Mucosa of stomach (tissue), 1 donor: Measurements from ENCODE around the gene TTLL10.
"Not testable (repeated sequence)": the region's sequence is repeated elsewhere in the genome, so short reads cannot be mapped to it uniquely, and the experiment has no call there.

Experiments
- H3K27me3 ChIP-seq: one replicate; pipeline ENCODE4 v1.7.0; 2013; ENCODE audit warnings: mild to moderate bottlenecking, low read length; ENCODE audit not compliant: control insufficient read depth, insufficient read depth
- H3K36me3 ChIP-seq: one replicate; pipeline ENCODE4 v1.7.0; 2013; ENCODE audit warnings: low read length; ENCODE audit not compliant: control insufficient read depth, insufficient read depth
- H3K4me1 ChIP-seq: one replicate; pipeline ENCODE4 v1.7.0; 2013; ENCODE audit warnings: mild to moderate bottlenecking, low read length; ENCODE audit not compliant: control insufficient read depth, insufficient read depth
- H3K4me3 ChIP-seq: one replicate; pipeline ENCODE4 v1.7.0; 2013; ENCODE audit warnings: low read length
- H3K9ac ChIP-seq: one replicate; pipeline ENCODE4 v1.7.0; 2013; ENCODE audit warnings: mild to moderate bottlenecking, low read length, moderate library complexity
- H3K9me3 ChIP-seq: one replicate; pipeline ENCODE4 v1.7.0; 2013; ENCODE audit warnings: mild to moderate bottlenecking, low read length, moderate library complexity; ENCODE audit not compliant: control insufficient read depth
- donor health status: Pancreatic carcinoma.

Gene TTLL10

DNA sequence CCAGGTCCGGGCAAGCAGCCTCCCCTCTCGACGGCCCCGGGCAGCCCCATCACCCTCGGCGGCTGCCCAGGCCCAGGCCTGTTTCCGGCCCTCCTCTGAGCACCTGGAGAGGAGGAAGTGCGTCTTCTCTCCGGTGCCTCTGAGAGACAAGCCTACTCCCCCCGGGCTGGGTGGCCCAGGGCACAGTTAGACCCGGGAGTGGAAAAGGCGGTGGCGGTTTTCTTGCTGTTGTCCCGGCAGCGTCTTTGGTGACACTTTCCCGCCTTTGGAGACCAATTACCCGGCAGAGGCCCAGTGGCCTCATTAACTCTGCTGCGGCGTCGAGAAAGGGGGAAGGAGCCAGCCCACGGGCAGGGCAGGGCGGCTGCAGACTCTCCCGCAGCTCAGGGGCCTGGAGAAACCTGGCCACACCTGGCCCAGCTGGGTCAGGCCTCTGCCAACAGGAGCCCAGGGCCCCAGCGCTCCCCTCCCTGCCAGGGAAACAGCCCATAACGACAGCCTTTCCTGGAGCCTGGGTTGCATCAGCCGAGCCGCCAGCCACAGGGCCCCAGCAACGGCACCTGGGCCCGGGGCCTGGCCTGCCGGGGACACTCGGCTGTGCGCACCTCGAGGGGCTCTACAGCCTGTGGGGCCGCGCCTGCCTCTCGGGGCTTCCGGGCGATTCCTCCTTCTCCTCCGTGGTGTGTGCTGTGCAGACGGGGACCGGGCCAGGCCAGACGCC, 29.4 kb upstream of the TTLL10 start:
- Histone ChIP-seq H3K36me3 (no peaks in the 10 kb centered on the region), H3K9ac (peak overlapping the region; percentile 86), H3K4me1 (peaks cover 57% of the 10 kb centered on the region), H3K4me3 (no peak overlapping the region), H3K27me3 (no peaks in the 10 kb centered on the region), H3K9me3 (no peaks in the 10 kb centered on the region)

DNA sequence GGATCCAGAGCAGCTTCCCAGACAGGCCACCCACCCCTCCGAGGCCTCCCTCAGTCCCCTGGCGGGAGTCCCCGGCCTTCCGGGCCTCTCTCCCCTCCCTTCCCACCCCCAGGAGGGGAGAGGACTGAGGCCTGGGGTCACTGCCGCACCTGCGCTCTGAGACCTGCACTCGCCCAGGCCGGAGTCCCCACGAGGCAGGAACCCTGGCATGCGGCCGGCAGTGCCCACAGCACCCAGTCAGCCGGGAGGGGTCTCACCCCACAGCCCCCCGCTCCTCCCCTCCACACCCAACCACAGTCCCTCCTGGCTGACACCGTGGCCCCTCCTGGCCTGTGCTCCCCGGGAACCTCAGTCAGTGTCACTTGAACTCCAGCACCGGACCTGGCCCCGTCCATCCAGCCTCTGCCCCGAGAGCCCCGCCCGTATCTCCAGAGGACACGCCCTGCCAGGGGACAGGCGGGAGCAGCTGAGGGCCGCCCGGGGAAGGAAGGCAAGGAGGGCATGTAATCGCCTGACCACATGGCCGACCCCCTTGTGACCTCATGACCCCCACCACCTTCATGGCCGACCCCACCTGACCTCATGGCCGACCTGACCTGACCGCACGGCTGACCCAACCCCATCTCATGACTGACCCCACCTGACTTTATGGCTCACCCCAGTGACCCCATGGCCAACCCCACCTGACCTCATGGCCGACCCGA, 28.7 kb upstream of the TTLL10 start:
- peaks cover 65% of the 10 kb centered on the region for H3K4me1 ChIP-seq
- no peaks in the 10 kb centered on the region for H3K36me3 ChIP-seq
- H3K27me3 ChIP-seq = no peaks in the 10 kb centered on the region
- peak overlapping the region; percentile 86 for H3K9ac ChIP-seq
- no peak overlapping the region for H3K4me3 ChIP-seq
- no peaks in the 10 kb centered on the region for H3K9me3 ChIP-seq

DNA sequence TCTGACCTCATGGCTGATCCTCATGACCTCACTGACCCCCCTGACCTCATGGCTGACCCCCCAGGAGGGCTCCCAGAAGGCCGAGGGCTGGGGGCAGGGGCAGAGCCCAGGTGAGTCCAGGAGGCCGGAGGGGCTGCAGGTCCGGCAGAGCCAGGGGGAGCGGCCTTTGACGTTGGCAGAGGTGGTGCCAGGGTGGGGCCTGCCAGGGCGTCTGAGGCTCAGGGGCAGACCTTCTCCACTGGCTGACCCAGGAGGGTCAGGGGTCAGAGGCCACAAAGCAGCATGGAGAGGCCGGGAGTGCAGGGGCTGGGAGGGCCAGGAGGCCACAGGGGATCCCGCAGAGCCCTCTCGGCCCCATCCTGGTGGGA, 28.1 kb upstream of the TTLL10 start:
- Histone ChIP-seq H3K27me3 (no peaks in the 10 kb centered on the region), H3K9me3 (no peaks in the 10 kb centered on the region), H3K4me3 (no peak overlapping the region), H3K36me3 (no peaks in the 10 kb centered on the region), H3K9ac (peak overlapping the region; percentile 86), H3K4me1 (peaks cover 68% of the 10 kb centered on the region)

DNA sequence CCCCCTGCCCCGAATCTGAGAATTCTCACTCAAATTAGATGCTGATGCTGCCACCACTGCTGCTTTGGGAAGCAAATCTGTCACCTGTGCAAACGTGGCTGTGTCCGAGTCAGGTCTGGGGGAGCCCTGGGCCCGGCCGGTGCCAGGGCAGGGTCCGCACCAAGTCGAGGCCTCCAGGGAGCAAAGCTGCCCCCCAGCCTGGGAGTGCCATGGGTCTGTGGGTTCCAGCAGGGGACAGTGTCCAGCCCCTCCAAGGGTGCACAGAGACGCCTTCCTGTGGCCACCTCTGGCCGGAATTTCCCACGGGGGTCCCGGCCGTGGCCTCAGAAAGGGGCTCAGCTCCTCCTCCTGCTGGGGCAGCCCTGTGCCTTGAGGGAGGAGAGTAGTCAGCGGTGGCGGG, 27.7 kb upstream of the TTLL10 start:
- Histone ChIP-seq H3K9ac (no peak overlapping the region), H3K36me3 (no peaks in the 10 kb centered on the region), H3K9me3 (no peaks in the 10 kb centered on the region), H3K4me1 (peaks cover 70% of the 10 kb centered on the region), H3K4me3 (no peak overlapping the region), H3K27me3 (no peaks in the 10 kb centered on the region)

DNA sequence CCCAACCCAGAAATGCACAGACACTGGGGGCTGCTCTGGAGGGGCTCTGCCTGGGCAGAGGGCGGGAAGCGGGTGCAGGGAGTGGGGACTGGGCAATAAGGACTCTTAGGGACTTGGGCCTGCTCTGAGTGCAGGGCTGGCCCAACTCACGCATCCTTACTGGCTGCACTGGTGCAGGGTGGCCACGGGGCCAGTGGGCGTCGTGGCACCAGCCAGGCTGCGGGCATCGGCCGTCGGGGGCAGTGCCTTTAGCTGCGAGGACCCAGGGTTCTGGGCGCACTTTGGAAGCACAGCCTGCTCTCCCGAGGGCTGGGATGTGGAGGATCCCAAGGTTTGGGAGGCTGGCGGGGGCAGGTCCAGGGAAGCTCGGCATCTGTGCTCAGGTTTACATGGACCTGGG, 27.1 kb upstream of the TTLL10 start:
- Histone ChIP-seq H3K9ac (no peak overlapping the region), H3K4me3 (no peak overlapping the region), H3K9me3 (no peaks in the 10 kb centered on the region), H3K4me1 (peaks cover 75% of the 10 kb centered on the region), H3K27me3 (no peaks in the 10 kb centered on the region), H3K36me3 (no peaks in the 10 kb centered on the region)

DNA sequence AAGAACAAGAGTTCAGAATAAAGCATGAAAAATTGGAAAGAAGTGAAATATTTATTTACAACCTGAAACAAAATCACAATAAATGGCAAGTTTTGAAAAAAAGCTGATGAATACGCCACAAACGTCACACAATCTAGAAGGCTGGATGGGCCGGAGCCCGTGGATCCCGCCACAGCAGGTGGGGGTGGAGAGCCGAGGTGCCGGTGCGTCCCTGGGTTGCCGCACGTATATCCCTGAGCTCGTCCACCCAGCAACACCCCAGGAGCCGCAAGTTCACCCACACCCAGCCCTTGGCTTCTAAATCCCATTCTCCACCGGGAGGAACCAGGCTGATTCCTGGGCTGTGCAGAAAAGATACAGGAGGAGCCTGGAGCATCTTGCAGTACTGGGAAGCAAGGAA, 25.6 kb upstream of the TTLL10 start:
- Histone ChIP-seq H3K4me1 (peaks cover 63% of the 10 kb centered on the region), H3K27me3 (no peaks in the 10 kb centered on the region), H3K9ac (no peak overlapping the region), H3K36me3 (no peaks in the 10 kb centered on the region), H3K9me3 (no peaks in the 10 kb centered on the region), H3K4me3 (no peak overlapping the region)

DNA sequence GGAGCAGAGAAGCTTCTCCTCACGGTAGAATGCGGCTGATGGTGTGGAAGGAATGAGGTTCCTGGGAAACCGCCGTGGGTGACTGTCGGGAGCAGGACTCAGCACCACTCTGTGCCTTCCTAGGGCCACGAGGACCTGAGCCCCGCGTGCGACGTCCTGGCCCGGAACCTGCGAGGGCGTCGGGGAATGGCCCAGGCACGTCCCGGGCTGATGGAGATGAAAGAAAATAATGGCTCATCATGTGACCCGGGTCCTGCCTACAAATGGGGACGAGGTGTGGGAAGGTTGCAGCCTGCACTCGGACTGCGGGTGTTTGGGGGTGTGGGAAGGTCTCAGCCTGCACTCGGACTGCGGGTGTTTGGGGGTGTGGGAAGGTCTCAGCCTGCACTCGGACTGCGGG, 25.1 kb upstream of the TTLL10 start:
- H3K36me3 ChIP-seq = no peaks in the 10 kb centered on the region
- H3K9me3 ChIP-seq = no peaks in the 10 kb centered on the region
- H3K9ac ChIP-seq = no peak overlapping the region
- no peak overlapping the region for H3K4me3 ChIP-seq
- peaks cover 58% of the 10 kb centered on the region for H3K4me1 ChIP-seq
- no peaks in the 10 kb centered on the region for H3K27me3 ChIP-seq

DNA sequence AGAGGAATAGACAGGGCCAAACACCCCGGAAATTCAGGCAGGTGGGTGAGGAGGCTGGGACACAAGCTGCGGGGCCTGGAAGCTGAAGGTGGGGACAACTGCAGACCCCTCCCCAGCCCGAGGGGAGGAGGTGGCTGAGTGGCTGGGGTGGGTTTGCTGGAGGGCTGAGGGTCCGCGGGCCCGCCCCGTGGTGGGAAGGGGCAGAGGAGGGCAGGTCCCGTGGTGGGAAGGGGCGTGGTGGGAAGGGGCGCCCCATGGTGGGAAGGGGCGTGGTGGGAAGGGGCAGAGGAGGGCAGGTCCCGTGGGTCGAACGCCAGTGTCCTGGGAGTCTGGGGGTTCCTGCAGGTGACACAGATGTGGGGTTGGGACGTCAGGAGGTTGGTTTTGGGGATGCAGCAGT, 24.3 kb upstream of the TTLL10 start:
- Histone ChIP-seq H3K4me3 (no peak overlapping the region), H3K36me3 (no peaks in the 10 kb centered on the region), H3K9ac (peak overlapping the region; percentile 36), H3K27me3 (no peaks in the 10 kb centered on the region), H3K4me1 (peaks cover 49% of the 10 kb centered on the region), H3K9me3 (no peaks in the 10 kb centered on the region)

DNA sequence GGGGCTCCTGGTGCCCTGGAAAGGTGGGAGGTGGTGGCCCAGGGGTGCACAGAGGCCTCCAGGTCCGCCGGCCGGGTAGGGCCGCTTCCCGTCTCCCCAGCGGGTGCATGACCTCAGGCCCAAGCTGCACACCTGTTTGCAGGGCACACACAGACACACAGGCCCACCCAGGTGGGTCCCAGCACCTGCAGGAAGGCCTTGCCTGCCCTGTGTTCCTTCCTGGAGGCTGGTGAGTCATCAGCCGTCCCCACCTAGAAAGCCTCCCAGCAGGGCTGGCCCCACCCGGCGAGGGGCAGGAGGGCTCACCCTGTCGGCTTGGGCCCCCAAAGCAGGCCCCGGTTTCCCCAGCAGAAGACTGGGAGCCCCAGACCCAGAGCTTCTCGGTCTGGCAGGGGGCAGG, 23.6 kb upstream of the TTLL10 start:
- no peaks in the 10 kb centered on the region for H3K9me3 ChIP-seq
- peak overlapping the region; percentile 36 for H3K9ac ChIP-seq
- H3K36me3 ChIP-seq = no peaks in the 10 kb centered on the region
- no peak overlapping the region for H3K4me3 ChIP-seq
- H3K4me1 ChIP-seq = peaks cover 43% of the 10 kb centered on the region
- no peaks in the 10 kb centered on the region for H3K27me3 ChIP-seq

DNA sequence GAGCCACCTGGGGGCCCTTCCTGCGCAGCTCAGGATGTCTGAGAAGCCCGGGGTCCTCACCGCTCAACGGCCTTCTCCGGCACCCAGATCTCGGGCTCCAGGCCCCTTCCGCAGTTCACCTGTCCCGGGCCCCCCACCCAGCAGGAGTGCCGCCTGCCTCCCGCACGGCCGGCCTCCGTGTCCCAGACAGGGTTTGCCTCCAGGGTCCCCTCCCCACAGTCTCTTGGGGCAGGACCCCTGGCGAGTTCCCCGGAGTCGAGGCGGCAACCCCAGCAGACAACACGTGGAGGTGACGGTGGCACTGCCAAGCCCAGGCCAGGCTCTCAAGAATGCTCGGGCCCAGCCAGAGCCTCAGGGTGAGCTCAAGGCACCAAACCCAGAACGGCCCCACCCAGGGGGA, 22.4 kb upstream of the TTLL10 start:
- H3K4me1 ChIP-seq = peaks cover 34% of the 10 kb centered on the region
- no peak overlapping the region for H3K9ac ChIP-seq
- no peaks in the 10 kb centered on the region for H3K9me3 ChIP-seq
- H3K27me3 ChIP-seq = no peaks in the 10 kb centered on the region
- no peak overlapping the region for H3K4me3 ChIP-seq
- H3K36me3 ChIP-seq = no peaks in the 10 kb centered on the region

DNA sequence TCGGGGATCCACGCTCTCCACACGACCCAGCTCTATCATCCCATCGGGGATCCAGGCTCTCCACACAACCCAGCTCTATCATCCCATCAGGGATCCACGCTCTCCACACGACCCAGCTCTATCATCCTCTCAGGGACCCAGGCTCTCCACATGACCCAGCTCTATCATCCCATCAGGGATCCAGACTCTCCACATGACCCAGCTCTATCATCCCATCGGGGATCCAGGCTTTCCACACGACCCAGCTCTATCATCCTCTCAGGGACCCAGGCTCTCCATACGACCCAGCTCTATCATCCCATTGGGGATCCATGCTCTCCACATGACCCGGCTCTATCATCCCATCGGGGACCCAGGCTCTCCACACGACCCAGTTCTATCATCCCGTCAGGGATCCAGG, 21.2 kb upstream of the TTLL10 start:
- not testable (repeated sequence) for H3K9ac ChIP-seq, H3K4me3 ChIP-seq, H3K27me3 ChIP-seq, H3K36me3 ChIP-seq, H3K9me3 ChIP-seq
- peaks cover 39% of the 10 kb centered on the region for H3K4me1 ChIP-seq

DNA sequence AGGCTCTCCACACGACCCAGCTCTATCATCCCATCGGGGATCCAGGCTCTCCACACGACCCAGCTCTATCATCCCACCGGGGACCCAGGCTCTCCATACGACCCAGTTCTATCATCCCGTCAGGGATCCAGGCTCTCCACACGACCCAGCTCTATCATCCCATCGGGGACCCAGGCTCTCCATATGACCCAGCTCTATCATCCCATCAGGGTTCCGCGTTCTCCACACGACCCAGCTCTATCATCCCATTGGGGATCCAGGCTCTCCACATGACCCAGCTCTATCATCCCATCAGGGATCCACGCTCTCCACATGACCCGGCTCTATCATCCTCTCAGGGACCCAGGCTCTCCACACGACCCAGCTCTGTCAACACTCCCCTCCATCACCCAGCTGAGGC, 20.5 kb upstream of the TTLL10 start:
- H3K4me1 ChIP-seq = peaks cover 46% of the 10 kb centered on the region
- not testable (repeated sequence) for H3K4me3 ChIP-seq, H3K9ac ChIP-seq, H3K36me3 ChIP-seq, H3K27me3 ChIP-seq, H3K9me3 ChIP-seq
